GM12878 (cell line): ENCODE measurements around the gene BCCIP. TPM values are rescaled to one million over a fixed set of nuclear protein-coding genes. Genes with fewer than 3 reads are reported as not detected.

Source experiments
- ATAC-seq: fragments of 200-7000 bp; cut with Tn5 transposase; 3 replicates; pipeline ENCODE4 v1.9.1; 2020; ENCODE audit warnings: mild to moderate bottlenecking, moderate library complexity
- BruUV-seq: library from RNA; stranded (reverse); fragments of 400-500 nt; replicated peaks from 2 replicates; lab custom pipeline; 2021; lab: Mats Ljungman, UMichigan
- CTCF ChIA-PET: fragments of 300-600 bp; sonication (Branson Sonifier 250); formaldehyde crosslinking; extraction: SDS; loops from one replicate; lab custom pipeline; 2021; ENCODE audit warnings: inconsistent platforms; lab: Yijun Ruan, JAX
- POLR2A ChIA-PET: fragments of 350-600 bp; formaldehyde crosslinking; extraction: SDS; loops from one replicate; lab custom pipeline; 2021; ENCODE audit warnings: inconsistent platforms; lab: Charles Lee
- RAD21 ChIA-PET: fragments of 300-600 bp; sonication (Branson Sonifier 250); formaldehyde crosslinking; loops from one replicate; lab custom pipeline; 2023; ENCODE audit warnings: antibody characterized with exemption; ENCODE audit not compliant: unreplicated experiment; lab: Charles Lee
- SMC1A ChIA-PET: fragments of 300-600 bp; sonication (Branson Sonifier 250); formaldehyde crosslinking; loops from one replicate; lab custom pipeline; 2023; ENCODE audit not compliant: unreplicated experiment, uncharacterized antibody; lab: Charles Lee
- DNase-seq: peaks from one replicate; pipeline ENCODE4 v3.0.0-alpha.2; 2011; ENCODE audit warnings: low read depth, low spot score
- FAIRE-seq: peaks from 3 replicates; lab custom pipeline; 2011; peaks lifted over from hg19 to GRCh38; lab: Jason Lieb, UNC
- H2AFZ ChIP-seq: 2 replicates; pipeline ENCODE4 v1.6.0; 2011; ENCODE audit warnings: low read depth, low read length, control low read depth; ENCODE audit not compliant: control insufficient read depth
- H3K27ac ChIP-seq: 2 replicates; pipeline ENCODE4 v1.5.1; 2011; ENCODE audit warnings: control low read depth; ENCODE audit not compliant: control insufficient read depth, insufficient read depth
- H3K27me3 ChIP-seq, 2 experiments: replicated peaks in 1 of 2; 2 replicates each; pipeline versions ENCODE4 v1.6.0 to v1.6.1; 2011; ENCODE audit warnings: low read length in 1 of 2; ENCODE audit not compliant: control insufficient read depth in 2 of 2, insufficient read depth in 2 of 2
- H3K36me3 ChIP-seq, 2 experiments: 2 replicates each; pipeline ENCODE4 v1.5.1; 2011; ENCODE audit warnings: low read length in 1 of 2; ENCODE audit not compliant: control insufficient read depth in 2 of 2, insufficient read depth in 2 of 2
- H3K4me1 ChIP-seq: 2 replicates; pipeline ENCODE4 v1.6.1; 2011; ENCODE audit warnings: mild to moderate bottlenecking, low read length, moderate library complexity, mixed read lengths; ENCODE audit not compliant: control insufficient read depth, insufficient read depth
- H3K4me2 ChIP-seq: 2 replicates; pipeline ENCODE4 v1.6.0; 2011; ENCODE audit warnings: control low read depth; ENCODE audit not compliant: control insufficient read depth, insufficient read depth
- H3K4me3 ChIP-seq: fragments of 200-600 bp; sonication (generic); 2 replicates; pipeline ENCODE4 v1.5.1; 2016
- H3K79me2 ChIP-seq: 2 replicates; pipeline ENCODE4 v1.6.0; 2011; ENCODE audit warnings: low read length; ENCODE audit not compliant: control insufficient read depth, insufficient read depth
- H3K9ac ChIP-seq: 2 replicates; pipeline ENCODE4 v1.8.0; 2011; ENCODE audit warnings: low read length, control low read depth, mixed read lengths; ENCODE audit not compliant: control insufficient read depth, insufficient read depth
- H3K9me3 ChIP-seq: replicated peaks from 3 replicates; pipeline ENCODE4 v1.5.1; 2011; ENCODE audit warnings: mild to moderate bottlenecking, low read length; ENCODE audit not compliant: control insufficient read depth, insufficient read depth
- H4K20me1 ChIP-seq: 2 replicates; pipeline ENCODE4 v1.6.0; 2011; ENCODE audit not compliant: control insufficient read depth, insufficient read depth
- ASH2L ChIP-seq: fragments of 300-600, 200-600 bp; sonication (generic); IDR thresholded peaks from 2 replicates; pipeline ENCODE4 v1.6.1; 2017; ENCODE audit warnings: low read depth, mild to moderate bottlenecking, borderline replicate concordance
- BCL11A ChIP-seq: IDR thresholded peaks from 2 replicates; pipeline ENCODE4 v1.6.1; 2011; ENCODE audit warnings: low read depth, low read length
- BRCA1 ChIP-seq: IDR thresholded peaks from 2 replicates; pipeline ENCODE4 v1.6.1; 2011; ENCODE audit warnings: low read depth, low read length, improper control_type of control experiment
- CBX3 ChIP-seq: fragments of 200-600 bp; sonication (generic); IDR thresholded peaks from 2 replicates; pipeline ENCODE4 v1.6.1; 2016; ENCODE audit warnings: low read depth, borderline replicate concordance
- DPF2 ChIP-seq: fragments of 450-650 bp; IDR thresholded peaks from 2 replicates; pipeline ENCODE4 v1.6.1; 2017; ENCODE audit warnings: mild to moderate bottlenecking
- EGR1 ChIP-seq, 2 experiments: IDR thresholded peaks; 1 replicate in 1 of 2; 2 replicates in 1 of 2; pipeline ENCODE4 v1.6.1; 2011 to 2012; ENCODE audit warnings: low read depth in 2 of 2, low read length in 2 of 2, borderline replicate concordance in 1 of 2, mild to moderate bottlenecking in 1 of 2, moderate library complexity in 1 of 2
- ETV6 ChIP-seq, 2 experiments: fragments of 450-650 bp in 1 of 2; IDR thresholded peaks in 1 of 2; conservative IDR thresholded peaks in 1 of 2; 2 replicates each; pipeline ENCODE4 v1.6.1; 2014; ENCODE audit warnings: antibody characterized with exemption in 1 of 2, borderline replicate concordance in 1 of 2, low read depth in 1 of 2, mild to moderate bottlenecking in 1 of 2, moderate library complexity in 1 of 2
- GABPA ChIP-seq: IDR thresholded peaks from 2 replicates; pipeline ENCODE4 v1.6.1; 2014; ENCODE audit warnings: antibody characterized with exemption, low read depth, mild to moderate bottlenecking, inconsistent platforms
- IKZF1 ChIP-seq: fragments of 450-650 bp; conservative IDR thresholded peaks from 2 replicates; pipeline ENCODE4 v1.6.1; 2017; ENCODE audit warnings: antibody characterized with exemption, mild to moderate bottlenecking
- KDM1A ChIP-seq: fragments of 200-600 bp; sonication (generic); IDR thresholded peaks from 2 replicates; pipeline ENCODE4 v1.6.1; 2016; ENCODE audit warnings: borderline replicate concordance
- MTA3 ChIP-seq: IDR thresholded peaks from 2 replicates; pipeline ENCODE4 v1.6.1; 2012; ENCODE audit warnings: low read length, inconsistent platforms, borderline replicate concordance
- MYC ChIP-seq: IDR thresholded peaks from 2 replicates; pipeline ENCODE4 v1.6.1; 2011; ENCODE audit warnings: mild to moderate bottlenecking, low read length, moderate library complexity, inconsistent platforms; ENCODE audit not compliant: insufficient read depth, insufficient replicate concordance, insufficient read length, severe bottlenecking
- NFXL1 ChIP-seq: fragments of 450-650 bp; IDR thresholded peaks from 2 replicates; pipeline ENCODE4 v1.6.1; 2017; ENCODE audit warnings: antibody characterized with exemption, mild to moderate bottlenecking, borderline replicate concordance
- NFYB ChIP-seq: IDR thresholded peaks from 2 replicates; pipeline ENCODE4 v1.6.1; 2011; ENCODE audit warnings: low read depth, mild to moderate bottlenecking, low read length, improper control_type of control experiment, moderate library complexity; ENCODE audit not compliant: insufficient read depth
- NR2C2 ChIP-seq: IDR thresholded peaks from 2 replicates; pipeline ENCODE4 v1.6.1; 2011; ENCODE audit warnings: borderline replicate concordance, low read depth; ENCODE audit not compliant: control insufficient read depth, insufficient read length
- NR2F1 ChIP-seq: fragments of 450-650 bp; conservative IDR thresholded peaks from 2 replicates; pipeline ENCODE4 v1.6.1; 2017; ENCODE audit warnings: mild to moderate bottlenecking
- PAX8 ChIP-seq: fragments of 450-650 bp; IDR thresholded peaks from 2 replicates; pipeline ENCODE4 v1.6.1; 2017; ENCODE audit warnings: mild to moderate bottlenecking, moderate library complexity
- POLR2AphosphoS2 ChIP-seq: IDR thresholded peaks from 2 replicates; pipeline ENCODE4 v1.6.1; 2011; ENCODE audit warnings: low read depth, mild to moderate bottlenecking, low read length, improper control_type of control experiment, moderate library complexity
- RAD51 ChIP-seq: fragments of 450-650 bp; IDR thresholded peaks from 2 replicates; pipeline ENCODE4 v1.6.1; 2016; ENCODE audit warnings: moderate library complexity, mild to moderate bottlenecking, inconsistent platforms
- TAF1 ChIP-seq: IDR thresholded peaks from 2 replicates; pipeline ENCODE4 v1.6.1; 2011; ENCODE audit warnings: mild to moderate bottlenecking, low read depth, low read length, borderline replicate concordance
- TCF3 ChIP-seq: IDR thresholded peaks from 2 replicates; pipeline ENCODE4 v1.6.1; 2012; ENCODE audit warnings: low read depth, mild to moderate bottlenecking, low read length, borderline replicate concordance; ENCODE audit not compliant: insufficient read depth
- YY1 ChIP-seq: IDR thresholded peaks from 2 replicates; pipeline ENCODE4 v1.6.1; 2011; ENCODE audit warnings: low read depth, mild to moderate bottlenecking, low read length
- ZNF207 ChIP-seq: fragments of 450-650 bp; IDR thresholded peaks from 2 replicates; pipeline ENCODE4 v1.6.1; 2014; ENCODE audit warnings: antibody characterized with exemption, mild to moderate bottlenecking, borderline replicate concordance
- WGBS: methylation state at CpG from one replicate; pipeline ENCODE4 v1.1.6; 2016; ENCODE audit warnings: low lambda C conversion rate; ENCODE audit not compliant: insufficient replicate concordance, insufficient coverage; ENCODE audit errors: missing lambda C conversion rate; 5-methylcytosine and 5-hydroxymethylcytosine counted together
- in situ Hi-C: fragments of 300-500 bp; cut with MboI; formaldehyde crosslinking; loops from 9 replicates; pipeline ENCODE4 v1.14.3; 2018; ENCODE audit warnings: mixed read lengths
- intact Hi-C: fragments of 100-400 bp; cut with micrococcal nuclease; formaldehyde crosslinking; loops from one replicate; pipeline ENCODE4 v1.14.2; 2022; ENCODE audit not compliant: unreplicated experiment
- polyA plus RNA-seq, 11 experiments: library from polyadenylated mRNA; depleted of rRNA in 4 of 11; unstranded in 6 of 11; stranded (reverse) in 5 of 11; fragments of >200 nt; fragmentation: Nextera tagmentation in 4 of 11; fragmentation: Illumina TruSeq in 1 of 11; extraction: Ambion mirVana in 4 of 11; extraction: Trizol in 1 of 11; gene quantifications; 1 replicate in 1 of 11; 2 replicates in 10 of 11; pipeline versions ENCODE4 v1.2.1 to v1.2.3, GENCODE V29; 2011 to 2016; ENCODE audit warnings: inconsistent platforms in 2 of 11, missing spikeins in 2 of 11, low read depth in 1 of 11
- total RNA-seq, 4 experiments: library from RNA; depleted of rRNA in 3 of 4; stranded (reverse); fragments of >200 nt in 3 of 4; fragmentation: Illumina TruSeq in 1 of 4; extraction: Trizol in 1 of 4; gene quantifications; 2 replicates each; pipeline versions ENCODE4 v1.2.1 to v1.2.3, GENCODE V29; 2013 to 2021
- TF ChIP-seq, protein P1 (sequence below): fragments of 450-650 bp; IDR thresholded peaks from 2 replicates; pipeline ENCODE4 v1.6.1; 2017; ENCODE audit warnings: borderline replicate concordance

BCCIP gene
- total and polyA plus RNA-seq, 10 of the 15 experiments (the other 5 are each of a cell fraction or from before 2014, with no cell fraction given) = 61.2 to 225 (median 127) TPM

GRCh38 chr10:125880719-125881118, 57.4 kb downstream of the BCCIP start (continued):
- no peak for TF ChIP-seq MYC
- no peak for TF ChIP-seq PAX8
- TF ChIP-seq ZNF207 = no peak
- TF ChIP-seq POLR2AphosphoS2 = no peak
- no peak for TF ChIP-seq NR2F1
- no peak for TF ChIP-seq TCF3
- no peak for TF ChIP-seq BRCA1
- TF ChIP-seq KDM1A = no peak
- no peak for TF ChIP-seq EGR1 (IDR thresholded peaks at IDR 0.05; ENCODE audit: borderline replicate concordance in 1 of 2, low read depth in 2 of 2, low read length in 2 of 2)
- TF ChIP-seq ETV6 (conservative IDR thresholded peaks at IDR 0.05 in 1 of 2, IDR thresholded peaks at IDR 0.05 in 1 of 2; ENCODE audit: borderline replicate concordance in 1 of 2, low read depth in 1 of 2) = no peak

DNA sequence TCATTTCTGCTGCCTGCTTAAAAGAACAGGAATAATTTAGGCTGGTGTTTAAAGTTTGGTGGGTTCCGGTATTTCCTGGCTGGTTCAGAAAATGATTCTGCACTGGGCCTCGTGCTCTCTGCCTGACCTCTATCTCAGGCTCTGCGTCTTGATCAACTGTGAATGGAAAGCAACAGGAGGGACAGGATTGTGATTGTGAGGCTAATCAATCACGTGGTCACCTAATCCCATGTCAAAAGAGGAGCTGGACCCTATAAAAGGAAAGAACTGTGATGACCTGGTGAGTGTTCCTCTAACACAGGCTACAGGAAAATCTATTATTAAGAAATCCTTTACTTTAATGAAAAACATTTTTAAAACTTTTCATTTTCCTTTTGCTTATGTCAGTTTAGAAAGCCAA, 57.8 kb downstream of the BCCIP start, which contains the start of gene DHX32:
TSS of gene DHX32 (minus strand) at position 101 of the 400 bp plus-strand sequence. CDS start 468 bp downstream, outside the sequence.
- POLR2A ChIA-PET = no interaction called here
- Histone ChIP-seq H3K9me3 (peaks cover 3% of the 10 kb centered on the region; the same call in 2 of the 3 replicates), H3K27me3 (no peaks in the 10 kb centered on the region), H3K4me2 (no peak within 1 kb of the TSS), H3K36me3 (no peaks in the 10 kb centered on the region), H3K4me3 (no peak within 1 kb of the TSS), H3K27ac (no peak within 1 kb of the TSS), H3K79me2 (no peaks in the 10 kb centered on the region), H3K4me1 (no peaks in the 10 kb centered on the region), H2AFZ (no peak within 1 kb of the TSS), H3K9ac (no peak within 1 kb of the TSS), H4K20me1 (no peaks in the 10 kb centered on the region)
- CTCF ChIA-PET = interaction anchor here (1.3 to 2.3 kb wide), 2 partner anchors 10 to 12 kb away, joined by 5 to 9 read pairs; no protein-coding TSS in a partner anchor
- intact Hi-C loops (no loop called here), in situ Hi-C loops (no loop called here)
- WGBS = 75% methylated on average over 4 of the region's 4 CpGs
- ATAC-seq = no peak
- SMC1A ChIA-PET = interaction anchor here (2.6 kb wide), 1 partner anchor 13 kb away, joined by 9 read pairs; no protein-coding TSS in a partner anchor
- RAD21 ChIA-PET = no interaction called here
- TF ChIP-seq ASH2L = no peak
- TF ChIP-seq YY1 = no peak
- TF ChIP-seq NFXL1 = no peak
- TF ChIP-seq TAF1 = no peak
- no peak for TF ChIP-seq CBX3
- TF ChIP-seq RAD51 = no peak
- no peak for TF ChIP-seq MTA3
- no peak for TF ChIP-seq GABPA
- no peak for TF ChIP-seq NFYB
- TF ChIP-seq BCL11A = no peak
- no peak for TF ChIP-seq MYC
- TF ChIP-seq IKZF1 = no peak
- TF ChIP-seq NR2C2 = no peak
- TF ChIP-seq DPF2 = no peak
- TF ChIP-seq, protein P1, sequence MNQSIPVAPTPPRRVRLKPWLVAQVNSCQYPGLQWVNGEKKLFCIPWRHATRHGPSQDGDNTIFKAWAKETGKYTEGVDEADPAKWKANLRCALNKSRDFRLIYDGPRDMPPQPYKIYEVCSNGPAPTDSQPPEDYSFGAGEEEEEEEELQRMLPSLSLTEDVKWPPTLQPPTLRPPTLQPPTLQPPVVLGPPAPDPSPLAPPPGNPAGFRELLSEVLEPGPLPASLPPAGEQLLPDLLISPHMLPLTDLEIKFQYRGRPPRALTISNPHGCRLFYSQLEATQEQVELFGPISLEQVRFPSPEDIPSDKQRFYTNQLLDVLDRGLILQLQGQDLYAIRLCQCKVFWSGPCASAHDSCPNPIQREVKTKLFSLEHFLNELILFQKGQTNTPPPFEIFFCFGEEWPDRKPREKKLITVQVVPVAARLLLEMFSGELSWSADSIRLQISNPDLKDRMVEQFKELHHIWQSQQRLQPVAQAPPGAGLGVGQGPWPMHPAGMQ = no peak
- no peak for FAIRE-seq
- BruUV-seq = no TSS peak
- no peak for DNase-seq
